Hypothalamus (tissue), 51 donors: ENCODE measurements around the gene EIF3L.
A peak's percentile ranks its signal among the peaks of the same experiment; 100 is the strongest.

Experiments
- DNase-seq, 51 donors: peaks; one replicate each; lab custom pipeline; 2025; lab: John Stamatoyannopoulos, UW

Gene EIF3L

GRCh38 chr22:37848587-37849088, 581 bp upstream of the EIF3L start:
- no peak for DNase-seq

GRCh38 chr22:37850801-37851200, 1.6 kb downstream of the EIF3L start:
- no peak for DNase-seq

- DNase-seq = no peak
Observed at GRCh38 chr22:37852418-37852817, 3.2 kb downstream of the EIF3L start.

- DNase-seq = no peak
Observed at GRCh38 chr22:37854946-37855345, 5.7 kb downstream of the EIF3L start.

- DNase-seq = no peak
Observed at GRCh38 chr22:37855462-37855861, 6.2 kb downstream of the EIF3L start.

- no peak for DNase-seq
Observed at GRCh38 chr22:37860796-37861421, 11.7 kb downstream of the EIF3L start.

GRCh38 chr22:37862570-37863325, 13.5 kb downstream of the EIF3L start:
- no peak for DNase-seq

- DNase-seq = no peak
Observed at GRCh38 chr22:37865510-37865909, 16.3 kb downstream of the EIF3L start.

- DNase-seq = no peak
Observed at GRCh38 chr22:37870273-37870672, 21.1 kb downstream of the EIF3L start.

GRCh38 chr22:37880668-37881440, 31.6 kb downstream of the EIF3L start:
- peak in 26 of 51 donors; percentile 6 to 75 (median 48) for DNase-seq

- DNase-seq = no peak
Observed at GRCh38 chr22:37884420-37884819, 35.2 kb downstream of the EIF3L start.

- DNase-seq = peak in 18 of 51 donors; percentile 9 to 65 (median 40)
Observed at GRCh38 chr22:37887584-37888378, 38.6 kb downstream of the EIF3L start.

GRCh38 chr22:37891926-37892325, 42.7 kb downstream of the EIF3L start:
- DNase-seq = no peak

- DNase-seq = peak in 46 of 51 donors; percentile 25 to 97 (median 80)
Observed at GRCh38 chr22:37892566-37893335, 43.5 kb downstream of the EIF3L start.

- DNase-seq = peak in 6 of 51 donors; percentile 15 to 59 (median 23)
Observed at GRCh38 chr22:37893583-37893983, 44.4 kb downstream of the EIF3L start.

- DNase-seq = peak in 10 of 51 donors; percentile 11 to 30 (median 20)
Observed at GRCh38 chr22:37894939-37895670, 45.9 kb downstream of the EIF3L start.

- DNase-seq = no peak
Observed at GRCh38 chr22:37896181-37896592, 47.0 kb downstream of the EIF3L start.

GRCh38 chr22:37896939-37897338, 47.7 kb downstream of the EIF3L start:
- no peak for DNase-seq

- DNase-seq = no peak
Observed at GRCh38 chr22:37897807-37898206, 48.6 kb downstream of the EIF3L start.
